Measurements from ENCODE around the gene DNAH11.

DNA sequence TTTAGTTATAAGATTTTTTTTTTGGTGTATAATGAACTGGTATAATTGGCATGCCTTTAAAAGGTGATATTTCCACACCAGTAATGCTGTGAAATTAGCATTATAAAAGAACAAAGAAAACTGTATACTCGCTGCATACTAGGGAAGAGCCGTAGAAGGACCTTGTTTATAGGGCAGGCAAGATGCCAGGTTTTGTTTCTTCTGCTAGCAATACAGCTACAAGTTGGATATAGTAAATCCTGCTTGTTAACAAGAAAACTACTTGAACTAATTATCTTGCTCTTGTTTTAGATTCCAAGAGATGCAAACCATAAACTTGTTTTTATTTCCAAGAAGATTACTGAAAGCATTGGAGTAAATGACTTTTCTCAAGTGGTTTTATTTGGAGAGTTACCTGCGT is 1.9 kb downstream of the DNAH11 start:
- TF ChIP-seq, protein P1, sequence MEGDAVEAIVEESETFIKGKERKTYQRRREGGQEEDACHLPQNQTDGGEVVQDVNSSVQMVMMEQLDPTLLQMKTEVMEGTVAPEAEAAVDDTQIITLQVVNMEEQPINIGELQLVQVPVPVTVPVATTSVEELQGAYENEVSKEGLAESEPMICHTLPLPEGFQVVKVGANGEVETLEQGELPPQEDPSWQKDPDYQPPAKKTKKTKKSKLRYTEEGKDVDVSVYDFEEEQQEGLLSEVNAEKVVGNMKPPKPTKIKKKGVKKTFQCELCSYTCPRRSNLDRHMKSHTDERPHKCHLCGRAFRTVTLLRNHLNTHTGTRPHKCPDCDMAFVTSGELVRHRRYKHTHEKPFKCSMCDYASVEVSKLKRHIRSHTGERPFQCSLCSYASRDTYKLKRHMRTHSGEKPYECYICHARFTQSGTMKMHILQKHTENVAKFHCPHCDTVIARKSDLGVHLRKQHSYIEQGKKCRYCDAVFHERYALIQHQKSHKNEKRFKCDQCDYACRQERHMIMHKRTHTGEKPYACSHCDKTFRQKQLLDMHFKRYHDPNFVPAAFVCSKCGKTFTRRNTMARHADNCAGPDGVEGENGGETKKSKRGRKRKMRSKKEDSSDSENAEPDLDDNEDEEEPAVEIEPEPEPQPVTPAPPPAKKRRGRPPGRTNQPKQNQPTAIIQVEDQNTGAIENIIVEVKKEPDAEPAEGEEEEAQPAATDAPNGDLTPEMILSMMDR (conservative IDR thresholded peaks at IDR 0.05): no peak
- TF ChIP-seq ZFX (IDR thresholded peaks at IDR 0.05): no peak

Measured in C4-2B (cell line).